ENCODE measurements around the gene AP4E1.
"Not testable (repeated sequence)": the region's sequence is repeated elsewhere in the genome, so short reads cannot be mapped to it uniquely, and the experiment has no call there.

AP4E1 gene

GRCh38 chr15:50889589-50889988 lies 18.9 kb upstream of the AP4E1 start:
- DNase-seq (ENCODE audit: low read depth in 3 of 3) = no peak

- DNase-seq (ENCODE audit: low read depth in 3 of 3) = no peak
Observed at GRCh38 chr15:50890751-50891150, 17.7 kb upstream of the AP4E1 start.

GRCh38 chr15:50891159-50891558 lies 17.3 kb upstream of the AP4E1 start:
- DNase-seq (ENCODE audit: low read depth in 3 of 3) = no peak

GRCh38 chr15:50893976-50894375 lies 14.5 kb upstream of the AP4E1 start:
- no peak for DNase-seq (ENCODE audit: low read depth in 3 of 3)

- not testable (repeated sequence) for DNase-seq (ENCODE audit: low read depth in 3 of 3)
Observed at GRCh38 chr15:50901390-50901789, 7.1 kb upstream of the AP4E1 start.

- no peak for DNase-seq (ENCODE audit: low read depth in 3 of 3)
Observed at GRCh38 chr15:50904211-50904610, 4.3 kb upstream of the AP4E1 start.

- DNase-seq (ENCODE audit: low read depth in 3 of 3) = no peak
Observed at GRCh38 chr15:50905055-50905454, 3.4 kb upstream of the AP4E1 start.

GRCh38 chr15:50906954-50907600 lies 1.4 kb upstream of the AP4E1 start:
- peak; percentile 45 to 77 (median 64) for DNase-seq (ENCODE audit: low read depth in 3 of 3)

GRCh38 chr15:50907601-50908208 lies 778 bp upstream of the AP4E1 start:
- DNase-seq (ENCODE audit: low read depth in 3 of 3) = peak in 1 of 3 experiments; percentile 34

GRCh38 chr15:50909010-50909317 lies 481 bp downstream of the AP4E1 start:
- DNase-seq (ENCODE audit: low read depth in 3 of 3) = no peak

GRCh38 chr15:50910426-50910795 lies 1.9 kb downstream of the AP4E1 start:
- DNase-seq (ENCODE audit: low read depth in 3 of 3) = not testable (repeated sequence)

- no peak for DNase-seq (ENCODE audit: low read depth in 3 of 3)
Observed at GRCh38 chr15:50911001-50911400, 2.5 kb downstream of the AP4E1 start.

- no peak for DNase-seq (ENCODE audit: low read depth in 3 of 3)
Observed at GRCh38 chr15:50911621-50912020, 3.1 kb downstream of the AP4E1 start.

- DNase-seq (ENCODE audit: low read depth in 3 of 3) = no peak
Observed at GRCh38 chr15:50916400-50916799, 7.9 kb downstream of the AP4E1 start.

GRCh38 chr15:50919359-50919758 lies 10.9 kb downstream of the AP4E1 start:
- not testable (repeated sequence) for DNase-seq (ENCODE audit: low read depth in 3 of 3)

GRCh38 chr15:50925281-50925680 lies 16.8 kb downstream of the AP4E1 start:
- DNase-seq (ENCODE audit: low read depth in 3 of 3) = no peak

- no peak for DNase-seq (ENCODE audit: low read depth in 3 of 3)
Observed at GRCh38 chr15:50929062-50929461, 20.6 kb downstream of the AP4E1 start.

- no peak for DNase-seq (ENCODE audit: low read depth in 3 of 3)
Observed at GRCh38 chr15:50930792-50931191, 22.3 kb downstream of the AP4E1 start.

- DNase-seq (ENCODE audit: low read depth in 3 of 3) = no peak
Observed at GRCh38 chr15:50933341-50933740, 24.9 kb downstream of the AP4E1 start.

- no peak for DNase-seq (ENCODE audit: low read depth in 3 of 3)
Observed at GRCh38 chr15:50938525-50938924, 30.0 kb downstream of the AP4E1 start.

- DNase-seq (ENCODE audit: low read depth in 3 of 3) = no peak
Observed at GRCh38 chr15:50939911-50940310, 31.4 kb downstream of the AP4E1 start.

GRCh38 chr15:50940506-50940905 lies 32.0 kb downstream of the AP4E1 start:
- no peak for DNase-seq (ENCODE audit: low read depth in 3 of 3)

- DNase-seq (ENCODE audit: low read depth in 3 of 3) = no peak
Observed at GRCh38 chr15:50943638-50944037, 35.2 kb downstream of the AP4E1 start.

- DNase-seq (ENCODE audit: low read depth in 3 of 3) = no peak
Observed at GRCh38 chr15:50944672-50945071, 36.2 kb downstream of the AP4E1 start.

Measured in stimulated activated CD4-positive, alpha-beta T cell treated with anti-CD3 and anti-CD28 coated beads, TNF-alpha, amount 100 ng/mL, for 24 hours (primary cell).